Measurements from ENCODE around the gene NOL4L. TPM values are rescaled to one million over a fixed set of nuclear protein-coding genes. Genes with fewer than 3 reads are reported as not detected.

NOL4L gene
- total RNA-seq, 1 donor from 2014 or later = 11.9 TPM

DNA sequence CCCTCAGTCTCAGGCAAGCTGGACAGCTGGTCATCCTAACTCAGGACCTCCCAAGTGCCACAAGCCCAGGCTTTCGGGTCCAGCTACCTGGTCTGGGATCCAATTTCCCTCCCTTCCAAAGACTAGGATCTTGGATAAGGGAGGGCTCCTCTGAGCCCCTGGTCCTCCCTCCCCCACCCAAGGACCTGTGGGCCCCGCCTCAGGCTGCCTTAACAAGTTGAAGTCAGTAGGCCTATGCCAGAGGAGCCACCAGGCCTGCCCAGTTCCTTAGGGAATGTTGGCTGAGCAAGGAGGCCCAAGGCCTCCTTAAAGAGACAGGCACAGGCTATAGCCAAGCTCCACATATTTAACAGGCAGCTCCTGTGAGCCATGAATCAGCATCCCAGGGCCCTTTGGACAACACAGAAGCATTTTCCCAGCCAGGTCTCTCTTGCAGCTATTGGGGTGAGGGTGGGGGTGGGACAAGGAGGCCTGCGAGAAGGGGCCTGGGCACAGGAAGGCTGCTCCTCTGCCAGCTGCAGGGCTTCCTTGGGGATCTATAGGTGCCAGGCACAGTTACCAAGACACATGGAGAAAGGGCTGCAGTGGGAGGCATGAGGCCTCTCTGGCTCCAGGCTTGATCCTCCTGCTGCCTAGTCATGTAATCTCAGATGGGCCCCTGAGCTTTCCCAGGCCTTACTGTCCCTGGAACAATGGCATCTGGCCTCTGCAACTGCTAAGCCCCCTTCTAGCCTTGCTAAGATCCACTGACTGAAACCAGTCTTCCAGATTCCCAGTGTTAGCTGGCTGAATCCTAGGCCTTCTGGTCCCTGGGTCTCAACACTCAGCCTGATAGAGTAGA is 27.4 kb upstream of the NOL4L start:
- Mint-ChIP-seq H3K4me3 (no peak overlapping the region), H3K27ac (peak overlapping the region; percentile 18)
- DNase-seq (ENCODE audit: low spot score) = peak; percentile 28

GRCh38 chr20:32611868-32612267 is 26.7 kb upstream of the NOL4L start:
- no peaks in the 10 kb centered on the region for H3K9me3 ChIP-seq (ENCODE audit: low read depth)
- peaks cover 12% of the 10 kb centered on the region for H3K4me1 ChIP-seq
- TF ChIP-seq EZH2phosphoT487 (IDR thresholded peaks at IDR 0.05) = no peak
- TF ChIP-seq, protein P1, sequence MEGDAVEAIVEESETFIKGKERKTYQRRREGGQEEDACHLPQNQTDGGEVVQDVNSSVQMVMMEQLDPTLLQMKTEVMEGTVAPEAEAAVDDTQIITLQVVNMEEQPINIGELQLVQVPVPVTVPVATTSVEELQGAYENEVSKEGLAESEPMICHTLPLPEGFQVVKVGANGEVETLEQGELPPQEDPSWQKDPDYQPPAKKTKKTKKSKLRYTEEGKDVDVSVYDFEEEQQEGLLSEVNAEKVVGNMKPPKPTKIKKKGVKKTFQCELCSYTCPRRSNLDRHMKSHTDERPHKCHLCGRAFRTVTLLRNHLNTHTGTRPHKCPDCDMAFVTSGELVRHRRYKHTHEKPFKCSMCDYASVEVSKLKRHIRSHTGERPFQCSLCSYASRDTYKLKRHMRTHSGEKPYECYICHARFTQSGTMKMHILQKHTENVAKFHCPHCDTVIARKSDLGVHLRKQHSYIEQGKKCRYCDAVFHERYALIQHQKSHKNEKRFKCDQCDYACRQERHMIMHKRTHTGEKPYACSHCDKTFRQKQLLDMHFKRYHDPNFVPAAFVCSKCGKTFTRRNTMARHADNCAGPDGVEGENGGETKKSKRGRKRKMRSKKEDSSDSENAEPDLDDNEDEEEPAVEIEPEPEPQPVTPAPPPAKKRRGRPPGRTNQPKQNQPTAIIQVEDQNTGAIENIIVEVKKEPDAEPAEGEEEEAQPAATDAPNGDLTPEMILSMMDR (IDR thresholded peaks at IDR 0.05) = no peak
- no peak for TF ChIP-seq EZH2 (IDR thresholded peaks at IDR 0.05)
- no peak overlapping the region for H3K4me2 ChIP-seq
- H3K36me3 Mint-ChIP-seq = no peaks in the 10 kb centered on the region
- peaks cover 12% of the 10 kb centered on the region for H3K27me3 Mint-ChIP-seq (ENCODE audit: insufficient read depth, low read depth)
- no peaks in the 10 kb centered on the region for H3K79me2 ChIP-seq (ENCODE audit: low read depth)
- H4K20me1 ChIP-seq (ENCODE audit: low read depth) = no peaks in the 10 kb centered on the region
- no peak overlapping the region for H3K9ac ChIP-seq
- no peak overlapping the region for H3K27ac ChIP-seq
- H3K4me3 ChIP-seq = no peak overlapping the region
- H2AFZ ChIP-seq (replicated peaks) = no peak overlapping the region
- H3K36me3 ChIP-seq = no peaks in the 10 kb centered on the region
- H3K9me3 Mint-ChIP-seq = no peaks in the 10 kb centered on the region
- H3K4me3 Mint-ChIP-seq = no peak overlapping the region
- DNase-seq (ENCODE audit: low spot score) = no peak
- no peaks in the 10 kb centered on the region for H3K27me3 ChIP-seq
- H3K27ac Mint-ChIP-seq = no peak overlapping the region
- no peaks in the 10 kb centered on the region for H3F3A ChIP-seq (ENCODE audit: low read depth)
- peaks cover 38% of the 10 kb centered on the region for H3K4me1 Mint-ChIP-seq

More for the DNA sequence above, 27.4 kb upstream of the NOL4L start:
- Mint-ChIP-seq H3K27me3 (ENCODE audit: insufficient read depth, low read depth) (peaks cover 12% of the 10 kb centered on the region), H3K36me3 (no peaks in the 10 kb centered on the region), H3K4me1 (peaks cover 35% of the 10 kb centered on the region), H3K9me3 (no peaks in the 10 kb centered on the region)
- H3K27ac ChIP-seq = no peak overlapping the region
- no peaks in the 10 kb centered on the region for H3K36me3 ChIP-seq
- no peak overlapping the region for H2AFZ ChIP-seq (replicated peaks)
- H3K4me3 ChIP-seq = no peak overlapping the region
- no peak overlapping the region for H3K9ac ChIP-seq
- H3F3A ChIP-seq (ENCODE audit: low read depth) = no peaks in the 10 kb centered on the region
- no peaks in the 10 kb centered on the region for H3K79me2 ChIP-seq (ENCODE audit: low read depth)
- H3K27me3 ChIP-seq = no peaks in the 10 kb centered on the region
- H3K9me3 ChIP-seq (ENCODE audit: low read depth) = no peaks in the 10 kb centered on the region
- H3K4me1 ChIP-seq = peaks cover 12% of the 10 kb centered on the region
- no peak for TF ChIP-seq EZH2 (IDR thresholded peaks at IDR 0.05)
- no peak for TF ChIP-seq EZH2phosphoT487 (IDR thresholded peaks at IDR 0.05)
- TF ChIP-seq, protein P1 (IDR thresholded peaks at IDR 0.05) = no peak
- no peak overlapping the region for H3K4me2 ChIP-seq
- no peaks in the 10 kb centered on the region for H4K20me1 ChIP-seq (ENCODE audit: low read depth)

DNA sequence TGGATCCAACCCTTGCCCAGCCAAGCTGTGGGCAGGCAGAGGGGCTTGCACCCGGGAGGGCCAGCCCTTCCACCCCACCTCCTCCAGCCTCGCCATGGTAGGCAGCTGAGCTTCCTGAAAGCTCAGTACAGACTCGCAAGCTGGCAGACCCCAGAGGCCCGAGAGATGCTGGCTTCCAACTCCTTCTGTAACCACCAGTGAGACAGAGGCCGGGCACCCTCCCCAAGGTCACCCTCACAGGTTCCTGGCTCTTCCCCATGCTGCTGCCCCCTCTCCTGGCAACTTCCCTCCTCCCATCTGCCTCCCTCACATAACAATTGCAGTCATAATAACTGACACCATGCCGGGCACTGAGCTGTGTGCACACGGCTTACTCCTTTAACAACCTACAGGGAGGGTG is 26.2 kb upstream of the NOL4L start:
- Mint-ChIP-seq H3K36me3 (no peaks in the 10 kb centered on the region), H3K9me3 (no peaks in the 10 kb centered on the region), H3K4me1 (peaks cover 38% of the 10 kb centered on the region), H3K4me3 (peak overlapping the region; percentile 20), H3K27ac (no peak overlapping the region), H3K27me3 (ENCODE audit: insufficient read depth, low read depth) (peaks cover 12% of the 10 kb centered on the region)
- DNase-seq (ENCODE audit: low spot score) = no peak
- no peak overlapping the region for H2AFZ ChIP-seq (replicated peaks)
- H3K9me3 ChIP-seq (ENCODE audit: low read depth) = no peaks in the 10 kb centered on the region
- H3K4me1 ChIP-seq = peaks cover 12% of the 10 kb centered on the region
- H3K4me3 ChIP-seq = no peak overlapping the region
- H4K20me1 ChIP-seq (ENCODE audit: low read depth) = no peaks in the 10 kb centered on the region
- H3K4me2 ChIP-seq = no peak overlapping the region
- TF ChIP-seq EZH2 (IDR thresholded peaks at IDR 0.05) = no peak
- no peak for TF ChIP-seq EZH2phosphoT487 (IDR thresholded peaks at IDR 0.05)
- TF ChIP-seq, protein P1 (IDR thresholded peaks at IDR 0.05) = no peak
- H3K9ac ChIP-seq = no peak overlapping the region
- no peaks in the 10 kb centered on the region for H3K79me2 ChIP-seq (ENCODE audit: low read depth)
- H3F3A ChIP-seq (ENCODE audit: low read depth) = no peaks in the 10 kb centered on the region
- no peaks in the 10 kb centered on the region for H3K36me3 ChIP-seq
- H3K27ac ChIP-seq = no peak overlapping the region
- no peaks in the 10 kb centered on the region for H3K27me3 ChIP-seq

Data from neural progenitor cell (in vitro differentiated cells).